BJ (cell line): ENCODE measurements around the gene PROM2. TPM values are rescaled to one million over a fixed set of nuclear protein-coding genes. Genes with fewer than 3 reads are reported as not detected.

ENCODE experiments used
- CTCF ChIA-PET: fragments of 350-600 bp; formaldehyde crosslinking; extraction: SDS; loops from one replicate; lab custom pipeline; 2021; ENCODE audit warnings: antibody characterized with exemption, inconsistent platforms; lab: Yijun Ruan, JAX
- POLR2A ChIA-PET: fragments of 300-600 bp; sonication (Branson Sonifier 250); formaldehyde crosslinking; extraction: SDS; loops from one replicate; lab custom pipeline; 2021; ENCODE audit warnings: antibody characterized with exemption; lab: Charles Lee
- DNase-seq: peaks from one replicate; pipeline ENCODE4 v3.0.0-alpha.2; 2011; ENCODE audit warnings: low read depth
- H3K27me3 ChIP-seq: 2 replicates; pipeline ENCODE4 v1.6.0; 2011; ENCODE audit warnings: low read length; ENCODE audit not compliant: control insufficient read depth, insufficient read depth
- H3K36me3 ChIP-seq: 2 replicates; pipeline ENCODE4 v1.5.1; 2011; ENCODE audit warnings: low read length; ENCODE audit not compliant: control insufficient read depth, insufficient read depth
- H3K4me3 ChIP-seq: 2 replicates; pipeline ENCODE4 v1.5.1; 2011; ENCODE audit warnings: low read depth, mild to moderate bottlenecking, control low read depth, low read length
- polyA plus RNA-seq: library from polyadenylated mRNA; depleted of rRNA; stranded (reverse); fragments of >200 nt; gene quantifications from 2 replicates; pipeline ENCODE4 v1.2.3, GENCODE V29; 2011
- TF ChIP-seq, protein P1 (sequence below): IDR thresholded peaks from 2 replicates; pipeline ENCODE4 v1.5.1; 2011; ENCODE audit warnings: low read depth, mild to moderate bottlenecking, control low read depth, inconsistent platforms, low read length, moderate library complexity; ENCODE audit not compliant: insufficient read depth

The PROM2 gene
- polyA plus RNA-seq, 1 experiment, result 0.50 TPM

DNA sequence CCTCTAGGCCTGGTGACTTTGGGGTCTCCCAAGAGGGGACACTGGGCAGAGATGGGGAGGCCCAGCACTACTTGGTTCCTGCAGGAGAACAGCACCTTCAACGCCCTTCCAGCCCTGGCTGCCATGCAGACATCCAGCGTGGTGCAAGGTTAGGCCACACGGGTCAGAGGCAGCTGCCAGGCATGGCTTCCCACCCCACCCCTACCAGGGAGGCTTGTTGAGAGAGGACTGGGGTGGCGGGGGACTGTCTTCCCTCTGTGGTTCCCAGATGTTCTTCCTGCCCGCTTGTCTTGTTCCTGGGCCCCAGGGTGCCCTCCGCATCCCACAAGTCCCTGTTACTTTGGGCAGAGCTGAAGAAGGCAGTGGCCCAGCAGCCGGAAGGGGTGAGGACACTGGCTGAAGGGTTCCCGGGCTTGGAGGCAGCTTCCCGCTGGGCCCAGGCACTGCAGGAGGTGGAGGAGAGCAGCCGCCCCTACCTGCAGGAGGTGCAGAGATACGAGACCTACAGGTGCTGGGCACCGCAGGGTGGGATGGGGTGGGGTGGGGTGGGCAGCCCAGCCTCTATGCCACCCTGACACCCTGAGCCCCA lies 4.5 kb downstream of the PROM2 start:
- DNase-seq, result no peak
- H3K27me3 ChIP-seq, result no peaks in the 10 kb centered on the region
- H3K4me3 ChIP-seq, result no peak overlapping the region
- CTCF ChIA-PET, result interaction anchor here (1.7 kb wide), 1 partner anchor 13 kb away, joined by 5 read pairs; no protein-coding TSS in a partner anchor
- TF ChIP-seq, protein P1, sequence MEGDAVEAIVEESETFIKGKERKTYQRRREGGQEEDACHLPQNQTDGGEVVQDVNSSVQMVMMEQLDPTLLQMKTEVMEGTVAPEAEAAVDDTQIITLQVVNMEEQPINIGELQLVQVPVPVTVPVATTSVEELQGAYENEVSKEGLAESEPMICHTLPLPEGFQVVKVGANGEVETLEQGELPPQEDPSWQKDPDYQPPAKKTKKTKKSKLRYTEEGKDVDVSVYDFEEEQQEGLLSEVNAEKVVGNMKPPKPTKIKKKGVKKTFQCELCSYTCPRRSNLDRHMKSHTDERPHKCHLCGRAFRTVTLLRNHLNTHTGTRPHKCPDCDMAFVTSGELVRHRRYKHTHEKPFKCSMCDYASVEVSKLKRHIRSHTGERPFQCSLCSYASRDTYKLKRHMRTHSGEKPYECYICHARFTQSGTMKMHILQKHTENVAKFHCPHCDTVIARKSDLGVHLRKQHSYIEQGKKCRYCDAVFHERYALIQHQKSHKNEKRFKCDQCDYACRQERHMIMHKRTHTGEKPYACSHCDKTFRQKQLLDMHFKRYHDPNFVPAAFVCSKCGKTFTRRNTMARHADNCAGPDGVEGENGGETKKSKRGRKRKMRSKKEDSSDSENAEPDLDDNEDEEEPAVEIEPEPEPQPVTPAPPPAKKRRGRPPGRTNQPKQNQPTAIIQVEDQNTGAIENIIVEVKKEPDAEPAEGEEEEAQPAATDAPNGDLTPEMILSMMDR, result no peak
- POLR2A ChIA-PET, result no interaction called here
- no peaks in the 10 kb centered on the region for H3K36me3 ChIP-seq

GRCh38 chr2:95279435-95280035 lies 5.3 kb downstream of the PROM2 start:
- no peaks in the 10 kb centered on the region for H3K36me3 ChIP-seq
- no peaks in the 10 kb centered on the region for H3K27me3 ChIP-seq
- no peak for DNase-seq
- POLR2A ChIA-PET, result no interaction called here
- CTCF ChIA-PET, result no interaction called here
- no peak overlapping the region for H3K4me3 ChIP-seq
- TF ChIP-seq, protein P1, result no peak

- Histone ChIP-seq H3K27me3 (no peaks in the 10 kb centered on the region), H3K36me3 (no peaks in the 10 kb centered on the region), H3K4me3 (no peak overlapping the region)
- no peak for DNase-seq
- TF ChIP-seq, protein P1, result no peak
- CTCF ChIA-PET, result interaction anchor here (1.1 kb wide), 1 partner anchor 12 kb away, joined by 4 read pairs; no protein-coding TSS in a partner anchor
- POLR2A ChIA-PET, result no interaction called here
These were observed 6.8 kb downstream of the PROM2 start for GRCh38 chr2:95281071-95281470.

DNA sequence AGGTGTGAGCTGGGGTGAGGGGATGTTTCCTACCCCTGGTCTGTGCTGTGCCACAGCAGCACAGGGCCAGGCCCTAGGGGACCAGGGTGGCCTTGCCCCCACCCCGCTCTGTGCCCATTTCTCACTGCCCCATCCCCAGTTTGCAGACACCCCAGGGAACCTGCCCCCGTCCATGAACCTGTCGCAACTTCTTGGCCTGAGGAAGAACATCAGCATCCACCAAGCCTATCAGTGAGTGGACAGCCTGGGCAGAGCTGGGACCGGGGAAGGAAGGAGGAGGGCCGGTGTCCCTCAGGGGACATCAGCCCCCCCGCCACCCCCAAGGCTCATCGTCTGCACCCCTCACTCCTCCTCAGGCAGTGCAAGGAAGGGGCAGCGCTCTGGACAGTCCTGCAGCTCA lies 7.5 kb downstream of the PROM2 start:
- ChIA-PET CTCF (no interaction called here), POLR2A (no interaction called here)
- H3K4me3 ChIP-seq, result no peak overlapping the region
- TF ChIP-seq, protein P1, result no peak
- no peaks in the 10 kb centered on the region for H3K36me3 ChIP-seq
- no peak for DNase-seq
- H3K27me3 ChIP-seq, result no peaks in the 10 kb centered on the region

- ChIA-PET CTCF (no interaction called here), POLR2A (no interaction called here)
- no peaks in the 10 kb centered on the region for H3K36me3 ChIP-seq
- H3K27me3 ChIP-seq, result no peaks in the 10 kb centered on the region
- TF ChIP-seq, protein P1, result no peak
- no peak for DNase-seq
- H3K4me3 ChIP-seq, result no peak overlapping the region
These were observed 8.2 kb downstream of the PROM2 start for GRCh38 chr2:95282458-95282857.
